NK-92 treated with Interleukin-12 subunit alpha and Interleukin-12 subunit beta, amount 100 ng/mL, for 24 hours (cell line): ENCODE results near the gene OSBPL9.

Source experiments
- DNase-seq: peaks from one replicate; lab custom pipeline; 2025; lab: John Stamatoyannopoulos, UW

OSBPL9 gene, protein sequence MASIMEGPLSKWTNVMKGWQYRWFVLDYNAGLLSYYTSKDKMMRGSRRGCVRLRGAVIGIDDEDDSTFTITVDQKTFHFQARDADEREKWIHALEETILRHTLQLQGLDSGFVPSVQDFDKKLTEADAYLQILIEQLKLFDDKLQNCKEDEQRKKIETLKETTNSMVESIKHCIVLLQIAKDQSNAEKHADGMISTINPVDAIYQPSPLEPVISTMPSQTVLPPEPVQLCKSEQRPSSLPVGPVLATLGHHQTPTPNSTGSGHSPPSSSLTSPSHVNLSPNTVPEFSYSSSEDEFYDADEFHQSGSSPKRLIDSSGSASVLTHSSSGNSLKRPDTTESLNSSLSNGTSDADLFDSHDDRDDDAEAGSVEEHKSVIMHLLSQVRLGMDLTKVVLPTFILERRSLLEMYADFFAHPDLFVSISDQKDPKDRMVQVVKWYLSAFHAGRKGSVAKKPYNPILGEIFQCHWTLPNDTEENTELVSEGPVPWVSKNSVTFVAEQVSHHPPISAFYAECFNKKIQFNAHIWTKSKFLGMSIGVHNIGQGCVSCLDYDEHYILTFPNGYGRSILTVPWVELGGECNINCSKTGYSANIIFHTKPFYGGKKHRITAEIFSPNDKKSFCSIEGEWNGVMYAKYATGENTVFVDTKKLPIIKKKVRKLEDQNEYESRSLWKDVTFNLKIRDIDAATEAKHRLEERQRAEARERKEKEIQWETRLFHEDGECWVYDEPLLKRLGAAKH

GRCh38 chr1:51616903-51617708 is at the start of gene OSBPL9:
OSBPL9 (plus strand) TSS chr1:51617092; CDS start chr1:51617111, 19 bp downstream.
- peak; percentile 73 for DNase-seq

GRCh38 chr1:51567653-51568052 is 49.2 kb upstream of the OSBPL9 start:
- DNase-seq, result no peak

GRCh38 chr1:51568231-51568935 is 48.5 kb upstream of the OSBPL9 start:
- DNase-seq, result no peak

GRCh38 chr1:51569284-51570062 is 47.4 kb upstream of the OSBPL9 start:
- DNase-seq, result peak; percentile 14

- DNase-seq, result no peak
Measured at GRCh38 chr1:51570063-51570710, 46.7 kb upstream of the OSBPL9 start.

GRCh38 chr1:51572365-51572764 is 44.5 kb upstream of the OSBPL9 start:
- no peak for DNase-seq

GRCh38 chr1:51574796-51575195 is 42.1 kb upstream of the OSBPL9 start:
- no peak for DNase-seq

DNA sequence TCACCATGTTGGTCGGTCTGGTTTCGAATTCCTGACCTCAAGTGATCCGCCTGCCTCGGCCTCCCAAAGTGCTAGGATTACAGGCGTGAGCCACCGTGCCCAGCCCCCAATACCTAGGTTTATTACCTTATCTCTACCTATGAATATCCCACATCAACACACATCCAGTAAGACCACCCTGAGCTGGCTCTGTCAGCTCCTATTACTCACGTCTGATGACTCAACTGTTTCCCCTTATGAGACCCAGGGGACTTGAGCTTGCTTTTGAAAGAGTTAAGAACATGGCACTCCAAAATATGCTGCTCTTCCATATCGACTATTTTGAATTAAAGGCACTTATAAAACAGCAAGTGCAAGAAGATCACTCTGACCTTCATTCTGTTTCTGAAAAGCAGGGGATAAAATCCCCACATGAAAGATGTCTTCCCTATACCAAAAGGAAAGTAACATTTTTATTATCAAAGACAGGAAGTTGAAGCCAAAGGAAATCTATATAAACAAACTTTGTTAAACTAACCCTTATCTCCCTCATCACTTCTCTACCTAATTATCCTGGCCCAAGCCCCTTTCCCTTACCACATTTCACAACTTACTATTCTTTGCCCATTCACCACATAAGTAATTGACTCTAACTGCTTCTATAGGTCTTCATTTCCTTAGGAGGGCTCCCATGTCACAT is 41.3 kb upstream of the OSBPL9 start:
- DNase-seq, result no peak

DNA sequence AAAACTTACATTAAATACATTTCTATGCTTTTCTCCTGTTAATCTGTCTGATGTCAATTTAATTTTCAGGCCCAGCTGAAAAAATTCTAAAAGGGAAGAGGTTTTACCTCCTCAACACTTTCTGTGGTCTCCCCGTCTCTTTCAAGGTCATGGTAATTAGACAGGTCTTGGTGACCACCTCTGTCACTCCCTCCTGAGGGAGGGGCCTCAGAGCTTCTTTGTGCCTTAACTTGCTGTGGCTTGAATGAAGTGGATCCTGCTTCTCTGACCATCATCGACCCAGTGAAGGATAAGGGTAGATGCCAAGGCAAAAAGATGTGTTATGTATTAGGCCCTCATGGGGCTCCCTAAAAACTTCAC is 40.8 kb upstream of the OSBPL9 start:
- DNase-seq, result no peak

- DNase-seq, result no peak
Measured at GRCh38 chr1:51576923-51577322, 40.0 kb upstream of the OSBPL9 start.

DNA sequence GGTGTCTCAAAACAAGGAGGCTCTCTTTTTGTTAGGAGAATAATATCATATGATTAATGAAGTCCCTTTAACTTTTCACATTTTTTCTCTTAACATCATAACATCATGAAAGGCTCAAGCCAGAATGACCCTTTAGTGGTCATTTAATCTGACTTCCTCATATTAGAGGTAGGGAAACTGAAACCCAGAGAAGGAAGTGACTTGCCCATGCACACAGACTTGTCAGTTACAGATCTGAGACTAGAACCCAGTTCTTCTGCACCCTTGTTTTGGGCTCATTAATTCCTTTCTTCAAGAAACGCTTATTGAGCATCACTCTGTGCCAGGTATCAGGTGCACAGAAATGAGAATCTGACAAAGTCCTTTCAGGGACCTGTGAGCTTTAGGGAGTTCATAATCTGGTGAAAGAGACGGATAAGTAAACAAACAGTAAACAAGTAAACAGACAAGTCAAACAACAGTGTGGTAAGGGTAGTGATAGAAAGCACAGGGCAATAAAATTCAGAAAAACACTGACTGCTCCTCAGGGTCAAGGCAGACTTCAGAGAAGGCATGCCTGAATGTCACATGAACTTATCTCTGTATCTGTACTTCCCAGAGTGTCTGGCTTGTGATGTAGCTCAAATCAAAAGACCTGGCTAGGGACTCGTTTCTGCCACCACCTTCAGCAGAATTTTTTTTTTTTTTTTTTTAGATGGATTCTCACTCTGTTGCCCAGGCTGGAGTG is 38.3 kb upstream of the OSBPL9 start:
- DNase-seq, result no peak

GRCh38 chr1:51581238-51581637 is 35.7 kb upstream of the OSBPL9 start:
- no peak for DNase-seq

DNA sequence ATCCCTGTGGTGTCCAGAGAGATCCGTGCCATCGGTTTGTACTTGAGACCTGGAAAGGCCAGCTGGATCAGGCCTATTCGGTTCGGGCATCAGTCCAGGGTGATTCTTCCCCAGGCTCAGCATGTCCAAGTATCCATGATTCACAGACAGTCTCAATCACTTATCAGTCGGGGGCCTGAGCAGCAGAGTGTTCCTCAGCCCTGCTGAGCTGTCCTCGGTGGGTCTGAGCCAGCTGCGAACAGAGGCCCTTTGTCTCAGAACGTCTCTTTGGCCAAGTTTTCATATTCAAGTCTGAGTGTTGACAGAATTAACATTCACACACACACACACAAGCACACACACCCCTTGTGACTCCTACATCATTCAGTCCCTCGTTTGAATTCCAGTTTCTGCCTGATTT is 33.4 kb upstream of the OSBPL9 start:
- DNase-seq, result no peak

GRCh38 chr1:51584021-51584420 is 32.9 kb upstream of the OSBPL9 start:
- no peak for DNase-seq

- DNase-seq, result no peak
Measured at GRCh38 chr1:51592711-51593110, 24.2 kb upstream of the OSBPL9 start.

DNA sequence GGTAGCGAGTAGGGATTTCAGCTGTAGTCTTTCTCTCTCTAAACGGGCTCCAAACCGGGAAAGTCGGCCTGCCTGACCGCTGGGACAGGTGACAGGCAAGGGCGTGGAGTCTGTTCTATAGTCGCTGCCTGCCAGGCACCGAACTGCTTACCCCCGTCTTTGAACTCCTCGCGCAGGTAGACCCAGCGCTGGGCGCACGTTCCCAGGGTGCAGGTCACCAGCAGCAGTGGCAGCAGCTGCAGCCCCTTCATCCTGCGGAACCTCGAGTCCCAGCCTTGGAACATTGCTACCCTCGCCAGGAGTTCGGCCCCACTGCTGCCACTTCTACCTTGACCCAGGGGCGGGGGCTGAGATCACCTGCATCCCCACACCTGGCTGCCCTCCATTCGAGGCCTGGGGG is 22.2 kb upstream of the OSBPL9 start:
- DNase-seq, result no peak

GRCh38 chr1:51600529-51600928 is 16.4 kb upstream of the OSBPL9 start:
- no peak for DNase-seq

GRCh38 chr1:51600965-51601364 is 15.9 kb upstream of the OSBPL9 start:
- no peak for DNase-seq

DNA sequence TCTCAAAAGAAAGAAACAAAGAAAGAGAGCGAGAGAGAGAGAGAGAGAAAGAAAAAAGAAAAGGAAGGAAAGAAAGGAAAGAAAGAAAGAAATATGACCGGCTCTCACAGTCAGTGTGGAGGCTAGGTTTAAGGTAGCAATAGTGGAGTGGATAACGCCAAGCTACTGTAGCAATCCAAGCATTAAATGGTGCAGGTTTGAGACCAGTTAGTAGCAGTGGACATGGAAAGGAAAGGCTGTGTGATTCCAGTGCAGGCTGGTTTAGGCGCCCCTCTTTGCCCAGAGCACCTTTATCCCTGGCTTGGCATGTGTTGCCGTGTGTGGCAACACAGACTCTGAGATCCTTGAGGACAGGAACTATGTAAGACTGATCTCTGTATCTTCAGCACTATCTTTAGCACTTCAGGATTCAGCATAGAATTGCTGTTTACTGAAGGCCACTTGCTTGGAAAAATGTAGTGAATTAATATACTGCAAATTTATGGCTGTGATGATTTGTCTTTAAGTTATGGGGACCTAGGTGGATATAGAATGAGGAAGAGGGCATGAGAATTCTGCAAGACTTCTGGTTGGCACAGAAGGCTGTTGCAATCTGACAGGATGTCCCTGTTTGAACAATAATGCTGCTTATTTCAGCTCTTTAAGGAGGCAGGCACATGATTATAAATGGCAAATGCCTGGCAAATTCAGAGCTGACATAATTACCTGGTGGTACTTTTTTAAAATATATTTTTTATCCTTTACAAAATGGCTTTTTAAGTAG is 10.8 kb upstream of the OSBPL9 start:
- no peak for DNase-seq
